Limb (tissue), 2 donors: ENCODE results near the gene KRT84.

Source experiments
- DNase-seq, 2 donors: peaks; one replicate each; pipeline ENCODE4 v3.0.0-alpha.2; 2016; ENCODE audit errors: extremely low spot score in 2 of 2

Gene KRT84

DNA sequence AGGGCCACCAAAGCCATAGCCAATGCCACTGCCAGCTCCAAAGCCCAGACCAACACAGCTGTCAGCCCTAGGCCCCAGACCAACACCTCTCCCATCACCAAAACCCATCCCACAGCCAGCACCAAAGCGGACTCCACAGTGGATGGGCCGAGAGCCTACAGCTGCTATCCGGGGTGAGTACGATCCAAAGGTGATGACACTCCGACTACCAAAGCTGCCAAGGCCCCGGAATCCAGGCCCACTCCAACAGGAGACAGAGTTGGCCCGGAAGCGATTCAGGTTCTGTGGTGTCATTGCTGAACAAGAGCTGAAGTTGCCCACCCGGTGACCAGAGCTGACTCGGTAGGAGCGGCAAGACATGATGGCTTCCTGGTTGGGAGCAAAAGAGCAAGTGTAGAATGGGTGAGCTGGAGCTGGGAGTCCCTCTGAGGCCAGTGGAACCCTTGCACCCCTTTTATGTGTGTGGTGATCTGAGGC lies at the start of gene KRT84:
Gene KRT84 (minus strand): TSS at position 427 of the 477 bp plus-strand sequence. CDS start 67 bp downstream, at position 360.
- no peak for DNase-seq

DNA sequence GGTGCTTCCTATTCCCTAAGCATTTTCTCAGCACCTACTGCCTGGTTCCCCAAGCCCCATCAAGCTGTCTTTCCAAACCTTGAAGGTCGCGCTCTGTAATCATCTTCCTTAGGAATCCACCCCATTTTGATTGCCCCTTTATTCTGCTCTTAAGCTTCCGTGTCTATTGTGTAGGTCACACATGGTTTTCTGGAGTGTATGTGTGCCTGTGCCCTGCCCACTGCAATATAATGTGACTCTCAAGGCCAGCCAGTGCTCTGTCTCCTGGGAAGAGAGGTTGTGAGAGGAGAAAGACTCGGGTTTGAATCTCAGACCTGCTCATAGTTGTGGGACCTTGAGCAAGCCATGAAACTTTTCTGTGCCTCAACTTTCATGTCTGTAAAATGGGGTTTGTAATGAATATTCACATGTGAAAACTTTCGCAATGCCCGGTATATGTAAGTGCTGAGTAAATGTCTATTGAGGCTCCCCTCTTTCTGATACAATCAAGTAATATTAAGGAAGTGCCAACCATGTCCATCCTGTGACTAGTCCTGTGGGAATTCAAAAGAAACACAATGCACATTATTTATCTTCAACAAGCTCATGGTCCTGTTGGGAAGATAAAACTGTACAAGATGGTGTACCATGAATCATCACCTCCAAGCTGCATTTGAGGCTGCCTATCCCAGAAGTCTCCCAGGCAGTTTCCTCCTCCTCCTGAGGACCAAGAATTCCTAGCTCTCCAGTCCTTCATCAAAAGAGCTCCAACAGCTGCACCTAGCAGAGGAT lies 49.5 kb upstream of the KRT84 start:
- DNase-seq, result no peak

- DNase-seq, result peak in 1 of 2 donors; percentile 34
Observed at GRCh38 chr12:52434081-52434733, 48.8 kb upstream of the KRT84 start, which contains the start of gene KRT75. TSS of gene KRT75 (minus strand) at chr12:52434371. CDS start at chr12:52434304, 67 bp downstream.

DNA sequence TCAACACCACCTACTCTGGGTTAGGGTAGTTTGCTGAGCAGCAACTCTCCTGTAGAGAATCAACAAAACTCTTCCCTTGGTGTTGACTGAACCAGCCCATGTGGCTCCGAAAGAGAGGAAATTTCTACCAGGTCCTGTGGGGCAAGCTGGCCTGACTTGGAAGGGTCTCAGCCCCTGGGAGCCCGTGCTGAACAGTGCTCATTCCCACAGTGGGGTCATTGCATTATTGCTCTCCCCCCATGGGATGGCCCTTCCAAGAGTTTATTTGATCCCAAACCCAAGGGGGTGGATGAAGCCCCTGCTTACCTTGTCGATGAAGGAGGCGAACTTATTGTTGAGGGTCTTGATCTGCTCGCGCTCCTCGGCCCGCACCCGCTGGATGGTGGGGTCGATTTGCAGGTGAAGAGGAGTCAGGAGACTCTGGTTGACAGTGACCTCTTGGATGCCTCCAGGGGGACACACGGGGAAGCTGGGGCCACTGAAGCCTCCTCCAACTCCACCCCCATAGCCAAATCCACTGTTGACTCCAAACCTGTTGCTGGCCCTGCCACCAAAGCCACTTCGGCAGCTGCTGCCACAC lies 48.1 kb upstream of the KRT84 start:
- peak in 1 of 2 donors; percentile 6 for DNase-seq

DNA sequence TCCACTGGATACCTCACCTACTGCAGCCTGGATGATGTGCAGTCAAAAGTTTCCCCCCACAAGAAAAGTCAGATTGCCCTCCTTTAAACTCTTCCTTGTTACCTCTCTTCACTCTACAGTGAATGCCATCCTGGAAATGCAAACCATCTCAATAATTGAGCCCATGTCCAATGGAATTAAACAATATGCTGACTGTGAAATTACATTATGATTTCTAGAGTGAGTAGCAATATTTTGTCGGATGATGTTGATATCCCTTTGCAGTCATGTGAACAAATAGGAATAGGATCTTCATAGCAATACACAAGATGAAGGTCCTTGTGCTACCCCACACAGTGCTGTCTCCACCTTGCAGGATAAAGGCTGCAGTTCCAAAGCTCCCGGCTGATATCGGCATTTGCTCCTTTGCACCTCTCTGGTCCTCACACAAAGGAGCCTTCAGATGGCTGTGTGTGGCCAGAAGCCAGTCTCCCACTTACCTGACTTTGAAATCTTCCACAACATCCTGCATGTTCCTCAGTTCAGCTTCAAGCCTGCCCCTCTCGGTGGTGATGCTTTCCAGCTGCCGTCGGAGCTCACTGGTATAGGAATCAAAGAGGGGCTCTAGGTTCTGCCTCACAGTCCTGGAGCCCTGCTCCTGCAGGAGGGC lies 47.2 kb upstream of the KRT84 start:
- peak in 1 of 2 donors; percentile 15 for DNase-seq

DNA sequence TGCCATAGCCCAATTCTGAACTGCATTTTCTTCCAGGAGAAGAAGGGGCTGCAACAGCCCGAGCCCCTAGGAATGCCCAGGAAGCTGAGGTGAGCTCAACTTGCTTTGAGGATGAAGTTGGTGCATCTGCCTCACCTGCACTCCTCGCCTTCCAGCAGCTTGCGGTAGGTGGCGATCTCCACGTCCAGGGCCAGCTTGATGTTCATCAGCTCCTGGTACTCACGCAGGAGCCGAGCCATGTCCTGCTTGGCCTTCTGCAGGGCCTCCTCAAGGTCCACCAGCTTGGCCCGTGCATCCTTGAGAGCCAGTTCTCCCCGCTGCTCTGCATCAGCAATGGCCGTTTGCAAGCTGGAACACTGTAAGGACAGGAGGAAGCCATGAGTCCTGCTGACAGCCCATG lies 42.7 kb upstream of the KRT84 start:
- DNase-seq, result no peak

GRCh38 chr12:52427083-52427482 lies 41.6 kb upstream of the KRT84 start:
- DNase-seq, result no peak

GRCh38 chr12:52426034-52426433 lies 40.6 kb upstream of the KRT84 start:
- DNase-seq, result no peak

DNA sequence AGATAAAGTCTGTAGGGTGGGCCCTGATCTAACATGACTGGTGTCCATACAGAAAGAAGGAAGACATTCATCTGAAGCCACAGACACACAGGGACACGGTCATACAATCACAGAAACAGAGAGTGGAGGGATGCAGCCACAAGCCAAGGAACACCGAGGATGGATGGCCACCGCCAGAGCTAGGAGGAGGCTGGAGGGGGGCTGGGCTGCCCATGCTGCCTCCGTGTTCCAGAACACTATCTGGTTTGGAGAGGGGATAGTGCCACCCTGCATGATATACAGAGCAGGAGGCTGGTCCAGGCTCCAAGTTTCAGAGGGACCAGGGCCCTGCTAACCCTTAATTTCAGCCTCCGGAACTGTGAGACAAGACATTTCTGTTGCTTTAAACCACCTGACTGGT lies 40.0 kb upstream of the KRT84 start:
- DNase-seq, result no peak

DNA sequence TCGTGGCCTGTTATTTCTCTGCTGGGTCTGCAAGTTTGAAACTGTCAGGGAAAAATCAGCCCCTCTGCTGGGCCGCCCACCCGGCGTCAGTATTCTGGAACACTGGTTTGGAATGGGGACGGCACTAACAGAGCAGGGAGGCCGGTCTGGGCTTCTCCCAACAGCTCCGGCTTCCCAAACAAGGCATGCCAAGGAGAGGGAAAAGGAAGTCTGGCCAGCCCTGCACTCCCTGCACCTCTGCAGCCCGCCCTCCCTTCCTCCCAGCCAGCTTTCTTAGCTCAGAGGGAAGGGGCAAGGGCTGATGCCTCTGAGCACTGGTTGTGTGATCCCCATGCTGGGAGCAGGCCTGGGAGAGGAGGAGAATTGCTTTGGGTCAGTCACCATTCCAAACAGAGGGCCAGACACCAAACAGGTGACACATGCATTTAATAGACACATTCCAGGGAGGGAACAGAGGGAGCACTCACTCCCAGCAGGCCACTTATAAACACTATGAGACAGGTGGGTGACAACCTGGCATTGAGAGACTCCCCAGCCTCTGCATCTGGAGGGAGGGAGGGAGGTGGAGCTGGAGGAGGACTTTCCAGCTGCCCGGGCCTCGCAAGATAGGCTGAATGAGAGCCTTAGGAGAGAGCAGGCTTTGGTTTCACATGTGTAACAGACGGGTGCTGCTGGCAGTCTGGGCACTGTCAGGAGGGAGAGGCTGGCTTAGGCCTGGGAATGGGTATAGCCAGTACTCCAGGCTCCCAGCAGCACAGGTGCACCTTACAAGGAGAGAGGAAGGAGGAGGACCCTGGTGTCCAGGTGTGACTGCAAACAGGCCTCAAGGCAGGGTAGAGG lies 38.4 kb upstream of the KRT84 start:
- no peak for DNase-seq

GRCh38 chr12:52423035-52423434 lies 37.6 kb upstream of the KRT84 start:
- no peak for DNase-seq

DNA sequence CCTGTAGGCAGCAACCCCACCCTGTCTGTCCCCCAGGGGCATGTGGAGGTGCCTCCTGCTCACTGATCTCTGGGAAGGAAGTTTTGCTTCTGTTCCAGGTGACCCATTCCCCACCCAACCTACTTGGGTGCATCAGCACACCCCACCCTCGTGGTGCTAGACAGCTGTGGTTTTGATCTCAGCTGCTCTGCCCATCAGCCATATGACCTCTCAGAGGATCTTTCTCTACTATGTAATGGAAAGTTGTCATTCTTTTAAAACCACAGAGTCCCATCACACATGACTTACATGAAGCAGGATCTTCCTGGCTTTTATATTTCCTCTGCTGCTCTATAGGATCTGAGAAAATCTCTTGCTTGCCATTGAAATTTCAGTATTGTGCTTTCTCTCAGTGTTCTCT lies 34.2 kb upstream of the KRT84 start:
- no peak for DNase-seq

DNA sequence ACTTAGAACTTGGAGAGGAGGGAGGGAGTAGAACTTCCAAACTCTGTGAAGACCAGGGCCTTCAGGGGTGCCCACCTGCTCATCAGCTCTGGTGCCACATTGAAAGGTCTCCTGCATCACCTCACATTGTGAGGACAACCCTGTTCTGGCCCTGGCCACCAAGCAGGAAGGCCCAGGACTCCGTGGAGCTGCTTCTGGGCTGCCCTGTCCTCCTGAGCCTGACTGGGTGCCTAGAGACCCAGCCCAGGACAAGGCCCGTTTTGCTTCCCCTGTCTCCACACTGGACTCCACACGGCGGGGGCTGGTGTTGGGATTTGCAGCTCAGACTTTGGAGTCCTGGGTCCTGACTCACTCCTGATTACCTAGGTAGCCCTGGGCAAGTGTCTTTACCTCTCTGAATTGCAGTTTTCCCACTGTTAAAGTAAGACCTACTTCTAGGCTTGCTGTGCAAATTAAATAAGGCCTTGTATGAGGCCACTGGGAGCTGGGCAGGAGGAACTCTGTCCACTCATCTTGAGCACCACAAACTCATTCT lies 33.2 kb upstream of the KRT84 start:
- DNase-seq, result no peak

GRCh38 chr12:52417740-52418139 lies 32.3 kb upstream of the KRT84 start:
- no peak for DNase-seq

- DNase-seq, result no peak
Observed at GRCh38 chr12:52416795-52417194, 31.3 kb upstream of the KRT84 start.

- no peak for DNase-seq
Observed at GRCh38 chr12:52415870-52416750, 30.7 kb upstream of the KRT84 start.

GRCh38 chr12:52414936-52415335 lies 29.5 kb upstream of the KRT84 start:
- no peak for DNase-seq

- DNase-seq, result no peak
Observed at GRCh38 chr12:52413782-52414345, 28.4 kb upstream of the KRT84 start.

DNA sequence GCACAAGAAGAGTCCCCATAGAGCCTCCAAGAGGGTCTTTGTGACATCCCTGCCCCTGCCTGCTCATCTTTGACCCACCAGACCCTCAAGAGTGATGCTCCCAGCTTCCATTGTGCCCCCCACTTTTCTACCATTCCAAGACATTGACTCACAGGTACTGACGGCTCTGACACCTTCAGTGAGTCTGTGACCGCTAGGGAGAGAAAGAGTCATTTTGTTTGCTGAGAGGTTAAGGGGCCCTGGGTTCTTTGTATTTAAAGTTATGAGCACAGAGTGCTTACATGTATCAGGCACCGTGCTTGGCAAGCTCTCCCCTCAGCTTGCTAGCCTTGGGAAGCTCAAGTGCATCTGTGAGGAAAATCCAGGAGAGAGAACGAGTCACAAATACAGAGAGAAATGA lies 27.8 kb upstream of the KRT84 start:
- DNase-seq, result no peak
